AG09319 (cell line): Measurements from ENCODE around the gene FOXP1.

Source experiments
- DNase-seq: peaks from one replicate; pipeline ENCODE4 v3.0.0-alpha.2; 2010; ENCODE audit warnings: low read depth; ENCODE audit errors: extremely low read depth
- CTCF ChIP-seq: IDR thresholded peaks from 2 replicates; pipeline ENCODE4 v1.5.1; 2011; ENCODE audit warnings: low read depth, mild to moderate bottlenecking, inconsistent platforms, low read length, moderate library complexity

FOXP1 gene

GRCh38 chr3:70933105-70933810 is 650.3 kb downstream of the FOXP1 start:
- no peak for DNase-seq
- no peak for TF ChIP-seq CTCF

GRCh38 chr3:70930066-70930465 is 653.5 kb downstream of the FOXP1 start:
- no peak for TF ChIP-seq CTCF

GRCh38 chr3:70927239-70927638 is 656.3 kb downstream of the FOXP1 start:
- TF ChIP-seq CTCF, result no peak
- DNase-seq, result no peak

More at GRCh38 chr3:70930066-70930465, 653.5 kb downstream of the FOXP1 start:
- no peak for DNase-seq

- TF ChIP-seq CTCF, result no peak
- DNase-seq, result no peak
These were observed 656.7 kb downstream of the FOXP1 start for GRCh38 chr3:70926835-70927234.

- TF ChIP-seq CTCF, result no peak
- no peak for DNase-seq
These were observed 663.9 kb downstream of the FOXP1 start for GRCh38 chr3:70919661-70920060.

- DNase-seq, result no peak
These were observed 664.4 kb downstream of the FOXP1 start for GRCh38 chr3:70919091-70919490.

More at GRCh38 chr3:70919091-70919490, 664.4 kb downstream of the FOXP1 start:
- TF ChIP-seq CTCF, result no peak
